Measurements from ENCODE around the gene TMEM196.

The TMEM196 gene

GRCh38 chr7:19772841-19773760 lies at the start of gene TMEM196:
TMEM196 (minus strand) TSS chr7:19773617; CDS start chr7:19772696, 921 bp downstream.
- DNase-seq: no peak
- Histone ChIP-seq H3K36me3 (no peaks in the 10 kb centered on the region), H3K27me3 (ENCODE audit: insufficient read depth, low read depth, severe bottlenecking) (no peaks in the 10 kb centered on the region), H3K9me3 (ENCODE audit: severe bottlenecking) (no peaks in the 10 kb centered on the region), H3K4me3 (ENCODE audit: low read depth, low read length) (no peak within 1 kb of the TSS), H3K27ac (no peak within 1 kb of the TSS)
- TF ChIP-seq CTCF (IDR thresholded peaks at IDR 0.05; ENCODE audit: low read depth, low read length): no peak

GRCh38 chr7:19816128-19816527 lies 42.7 kb upstream of the TMEM196 start:
- Histone ChIP-seq H3K36me3 (no peaks in the 10 kb centered on the region), H3K9me3 (ENCODE audit: severe bottlenecking) (no peaks in the 10 kb centered on the region)
- no peak for DNase-seq

GRCh38 chr7:19815546-19815945 lies 42.1 kb upstream of the TMEM196 start:
- Histone ChIP-seq H3K9me3 (ENCODE audit: severe bottlenecking) (no peaks in the 10 kb centered on the region), H3K36me3 (no peaks in the 10 kb centered on the region), H3K27ac (no peak overlapping the region), H3K27me3 (ENCODE audit: insufficient read depth, low read depth, severe bottlenecking) (no peaks in the 10 kb centered on the region), H3K4me3 (ENCODE audit: low read depth, low read length) (no peak overlapping the region)
- no peak for TF ChIP-seq CTCF (IDR thresholded peaks at IDR 0.05; ENCODE audit: low read depth, low read length)
- no peak for DNase-seq

More at GRCh38 chr7:19816128-19816527, 42.7 kb upstream of the TMEM196 start:
- Histone ChIP-seq H3K27me3 (ENCODE audit: insufficient read depth, low read depth, severe bottlenecking) (no peaks in the 10 kb centered on the region), H3K27ac (no peak overlapping the region), H3K4me3 (ENCODE audit: low read depth, low read length) (no peak overlapping the region)
- no peak for TF ChIP-seq CTCF (IDR thresholded peaks at IDR 0.05; ENCODE audit: low read depth, low read length)

GRCh38 chr7:19814776-19815175 lies 41.4 kb upstream of the TMEM196 start:
- DNase-seq: no peak
- H3K27me3 ChIP-seq (ENCODE audit: insufficient read depth, low read depth, severe bottlenecking): no peaks in the 10 kb centered on the region

GRCh38 chr7:19811386-19811785 lies 38.0 kb upstream of the TMEM196 start:
- no peak for DNase-seq
- Histone ChIP-seq H3K36me3 (no peaks in the 10 kb centered on the region), H3K27ac (no peak overlapping the region), H3K27me3 (ENCODE audit: insufficient read depth, low read depth, severe bottlenecking) (no peaks in the 10 kb centered on the region), H3K4me3 (ENCODE audit: low read depth, low read length) (no peak overlapping the region), H3K9me3 (ENCODE audit: severe bottlenecking) (no peaks in the 10 kb centered on the region)
- TF ChIP-seq CTCF (IDR thresholded peaks at IDR 0.05; ENCODE audit: low read depth, low read length): no peak

More at GRCh38 chr7:19814776-19815175, 41.4 kb upstream of the TMEM196 start:
- Histone ChIP-seq H3K9me3 (ENCODE audit: severe bottlenecking) (no peaks in the 10 kb centered on the region), H3K36me3 (no peaks in the 10 kb centered on the region), H3K4me3 (ENCODE audit: low read depth, low read length) (no peak overlapping the region), H3K27ac (no peak overlapping the region)
- no peak for TF ChIP-seq CTCF (IDR thresholded peaks at IDR 0.05; ENCODE audit: low read depth, low read length)

All from WERI-Rb-1 (cell line).